Activated T-helper 1 cell treated with anti-CD3 and anti-CD28 coated beads, Interleukin-12 subunit alpha, Interleukin-12 subunit beta, Interleukin-2, Interleukin-4 antibody, amounts not matched to agents 30 ng/mL and 10 ng/mL and 1 ng/mL, durations not matched to agents 14 hours and 24 hours and 36 hours (primary cell): ENCODE results near the gene HMX1. TPM values are rescaled to one million over a fixed set of nuclear protein-coding genes. Genes with fewer than 3 reads are reported as not detected.

Experiments used
- DNase-seq: peaks from one replicate; pipeline ENCODE4 v3.0.0; 2021; ENCODE audit warnings: low spot score
- H3K27ac Mint-ChIP-seq: one replicate; pipeline ENCODE4 v1.8.0; 2021; ENCODE audit warnings: mild to moderate bottlenecking, mixed read lengths
- H3K27me3 Mint-ChIP-seq: one replicate; pipeline ENCODE4 v1.8.0; 2022; ENCODE audit warnings: mild to moderate bottlenecking, moderate library complexity, mixed read lengths; ENCODE audit not compliant: insufficient read depth
- H3K36me3 Mint-ChIP-seq: one replicate; pipeline ENCODE4 v1.8.0; 2021; ENCODE audit warnings: low read depth, mixed read lengths
- H3K4me1 Mint-ChIP-seq: one replicate; pipeline ENCODE4 v1.8.0; 2021; ENCODE audit warnings: low read depth, mixed read lengths
- H3K4me3 Mint-ChIP-seq: one replicate; pipeline ENCODE4 v1.8.0; 2021; ENCODE audit warnings: mild to moderate bottlenecking, moderate library complexity, mixed read lengths
- H3K9me3 Mint-ChIP-seq: one replicate; pipeline ENCODE4 v1.8.0; 2021; ENCODE audit warnings: mixed read lengths
- intact Hi-C: fragments of 100-400 bp; cut with micrococcal nuclease; formaldehyde crosslinking; loops from one replicate; pipeline ENCODE4 v1.15.1; 2024
- total RNA-seq: library from RNA; stranded (reverse); gene quantifications from 2 replicates; pipeline ENCODE4 v1.2.3, GENCODE V29; 2022

The HMX1 gene
- total RNA-seq, 1 donor from 2014 or later: not detected

- Mint-ChIP-seq H3K27me3 (peaks cover 11% of the 10 kb centered on the region), H3K36me3 (no peaks in the 10 kb centered on the region), H3K4me1 (no peaks in the 10 kb centered on the region), H3K4me3 (no peak overlapping the region), H3K27ac (no peak overlapping the region), H3K9me3 (no peaks in the 10 kb centered on the region)
- no peak for DNase-seq
- intact Hi-C loops: no loop called here
Measured at GRCh38 chr4:8850074-8850829, 21.4 kb downstream of the HMX1 start.

GRCh38 chr4:8849266-8850073, 22.2 kb downstream of the HMX1 start:
- Mint-ChIP-seq H3K27me3 (peaks cover 3% of the 10 kb centered on the region), H3K36me3 (no peaks in the 10 kb centered on the region), H3K9me3 (no peaks in the 10 kb centered on the region), H3K4me3 (no peak overlapping the region), H3K27ac (no peak overlapping the region), H3K4me1 (no peaks in the 10 kb centered on the region)
- intact Hi-C loops: no loop called here
- DNase-seq: no peak

- intact Hi-C loops: no loop called here
- Mint-ChIP-seq H3K27me3 (peaks cover 1% of the 10 kb centered on the region), H3K27ac (no peak overlapping the region), H3K36me3 (no peaks in the 10 kb centered on the region), H3K4me3 (no peak overlapping the region), H3K4me1 (no peaks in the 10 kb centered on the region), H3K9me3 (no peaks in the 10 kb centered on the region)
- DNase-seq: no peak
Measured at GRCh38 chr4:8848507-8849265, 23.0 kb downstream of the HMX1 start.

- Mint-ChIP-seq H3K27ac (no peak overlapping the region), H3K4me1 (no peaks in the 10 kb centered on the region), H3K9me3 (no peaks in the 10 kb centered on the region), H3K4me3 (no peak overlapping the region), H3K27me3 (no peaks in the 10 kb centered on the region), H3K36me3 (no peaks in the 10 kb centered on the region)
- intact Hi-C loops: no loop called here
- no peak for DNase-seq
Measured at GRCh38 chr4:8847764-8848163, 23.9 kb downstream of the HMX1 start.

DNA sequence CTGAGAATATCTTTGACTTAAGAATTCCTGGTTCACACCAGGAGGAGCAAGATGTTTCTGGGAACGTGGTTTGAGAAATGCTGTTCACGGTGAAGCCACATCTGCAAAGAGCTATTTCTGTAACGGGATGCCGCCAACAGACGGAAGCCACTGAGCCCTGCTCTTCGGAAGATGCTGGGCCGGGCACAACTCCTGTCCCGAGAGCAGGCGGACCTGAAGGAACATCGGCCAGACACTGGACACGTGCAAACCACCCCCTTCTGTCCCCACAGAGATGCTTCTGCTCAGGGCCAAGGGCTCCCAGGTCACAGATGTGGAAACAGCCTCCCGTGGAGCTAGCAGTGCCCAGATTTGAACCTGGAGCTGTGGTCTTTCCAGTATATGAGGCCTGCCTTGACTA, 24.3 kb downstream of the HMX1 start:
- Mint-ChIP-seq H3K4me3 (no peak overlapping the region), H3K27me3 (no peaks in the 10 kb centered on the region), H3K4me1 (no peaks in the 10 kb centered on the region), H3K27ac (no peak overlapping the region), H3K9me3 (no peaks in the 10 kb centered on the region), H3K36me3 (no peaks in the 10 kb centered on the region)
- intact Hi-C loops: no loop called here
- no peak for DNase-seq

GRCh38 chr4:8846826-8847225, 24.8 kb downstream of the HMX1 start:
- Mint-ChIP-seq H3K27ac (no peak overlapping the region), H3K36me3 (no peaks in the 10 kb centered on the region), H3K27me3 (no peaks in the 10 kb centered on the region), H3K4me1 (no peaks in the 10 kb centered on the region), H3K4me3 (no peak overlapping the region), H3K9me3 (no peaks in the 10 kb centered on the region)
- intact Hi-C loops: no loop called here
- DNase-seq: no peak

GRCh38 chr4:8846046-8846720, 25.5 kb downstream of the HMX1 start:
- H3K4me1 Mint-ChIP-seq: no peaks in the 10 kb centered on the region
- H3K4me3 Mint-ChIP-seq: no peak overlapping the region
- intact Hi-C loops: no loop called here
- no peak for DNase-seq
- H3K27me3 Mint-ChIP-seq: no peaks in the 10 kb centered on the region
- H3K36me3 Mint-ChIP-seq: no peaks in the 10 kb centered on the region
- no peak overlapping the region for H3K27ac Mint-ChIP-seq
- no peaks in the 10 kb centered on the region for H3K9me3 Mint-ChIP-seq

- no peak for DNase-seq
- Mint-ChIP-seq H3K27ac (no peak overlapping the region), H3K27me3 (no peaks in the 10 kb centered on the region), H3K9me3 (no peaks in the 10 kb centered on the region), H3K4me1 (no peaks in the 10 kb centered on the region), H3K4me3 (no peak overlapping the region), H3K36me3 (no peaks in the 10 kb centered on the region)
- intact Hi-C loops: no loop called here
Measured at GRCh38 chr4:8844976-8845690, 26.5 kb downstream of the HMX1 start.

DNA sequence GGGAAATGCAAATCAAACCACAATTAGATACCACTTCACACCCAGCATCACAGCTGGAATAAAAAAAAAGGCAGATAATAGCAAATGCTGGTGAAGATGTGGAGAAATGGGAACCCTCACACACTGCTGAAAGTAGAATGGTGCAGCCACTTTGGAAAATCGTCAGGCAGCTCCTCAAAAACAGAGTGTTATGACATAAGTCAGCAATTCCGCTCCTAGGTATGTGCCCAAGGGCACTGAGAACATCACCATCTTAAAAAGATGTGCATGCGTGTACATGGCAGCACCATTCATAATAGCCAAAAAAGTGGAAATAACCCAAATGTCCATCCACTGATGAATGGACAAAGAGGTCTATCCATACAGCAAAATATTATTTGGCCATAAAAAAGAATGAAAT, 28.0 kb downstream of the HMX1 start:
- DNase-seq: no peak
- Mint-ChIP-seq H3K27ac (no peak overlapping the region), H3K9me3 (no peaks in the 10 kb centered on the region), H3K4me1 (no peaks in the 10 kb centered on the region), H3K27me3 (no peaks in the 10 kb centered on the region), H3K4me3 (no peak overlapping the region), H3K36me3 (no peaks in the 10 kb centered on the region)
- intact Hi-C loops: no loop called here

DNA sequence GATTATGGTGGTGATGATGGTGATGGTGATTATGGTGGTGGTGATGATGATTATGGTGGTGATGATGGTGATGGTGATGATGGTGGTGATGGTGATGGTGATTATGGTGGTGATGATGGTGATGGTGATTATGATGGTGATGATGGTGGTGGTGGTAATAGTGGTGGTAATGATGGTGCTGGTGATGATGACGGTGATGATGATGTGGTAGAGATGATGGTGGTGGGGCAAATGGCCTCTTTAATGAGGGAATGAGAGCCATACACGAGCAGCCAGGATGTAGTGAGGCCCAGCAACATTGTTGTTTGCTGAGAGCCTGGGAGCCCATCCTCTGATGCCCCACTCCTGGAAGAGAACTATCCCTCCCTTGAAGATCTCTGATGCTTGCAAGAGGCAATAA, 29.0 kb downstream of the HMX1 start:
- Mint-ChIP-seq H3K27ac (no peak overlapping the region), H3K4me1 (no peaks in the 10 kb centered on the region), H3K4me3 (no peak overlapping the region), H3K27me3 (no peaks in the 10 kb centered on the region), H3K9me3 (no peaks in the 10 kb centered on the region), H3K36me3 (no peaks in the 10 kb centered on the region)
- intact Hi-C loops: no loop called here
- no peak for DNase-seq

GRCh38 chr4:8841678-8842268, 29.9 kb downstream of the HMX1 start:
- intact Hi-C loops: no loop called here
- DNase-seq: no peak
- H3K36me3 Mint-ChIP-seq: no peaks in the 10 kb centered on the region
- no peak overlapping the region for H3K27ac Mint-ChIP-seq
- no peak overlapping the region for H3K4me3 Mint-ChIP-seq
- no peaks in the 10 kb centered on the region for H3K9me3 Mint-ChIP-seq
- H3K4me1 Mint-ChIP-seq: no peaks in the 10 kb centered on the region
- no peaks in the 10 kb centered on the region for H3K27me3 Mint-ChIP-seq
